GM12878 (cell line): ENCODE data around the gene SAXO1.

Experiments
- BACH1 ChIP-seq: fragments of 450-650 bp; IDR thresholded peaks from 2 replicates; pipeline ENCODE4 v1.6.1; 2017; ENCODE audit warnings: mild to moderate bottlenecking, borderline replicate concordance
- CEBPB ChIP-seq, 2 experiments: fragments of 150-350 bp in 1 of 2; IDR thresholded peaks; 2 replicates each; pipeline ENCODE4 v1.6.1; 2012 to 2014; ENCODE audit warnings: low read depth in 2 of 2, low read length in 2 of 2, borderline replicate concordance in 1 of 2, inconsistent platforms in 1 of 2
- EZH2 ChIP-seq: IDR thresholded peaks from 2 replicates; pipeline ENCODE4 v1.6.1; 2012; ENCODE audit warnings: low read depth, mild to moderate bottlenecking, control low read depth, inconsistent platforms, low read length, borderline replicate concordance; ENCODE audit not compliant: control insufficient read depth
- FOXM1 ChIP-seq: IDR thresholded peaks from 2 replicates; pipeline ENCODE4 v1.6.1; 2012; ENCODE audit warnings: low read depth, mild to moderate bottlenecking, inconsistent platforms, low read length, moderate library complexity
- NKRF ChIP-seq: fragments of 450-650 bp; conservative IDR thresholded peaks from 2 replicates; pipeline ENCODE4 v1.6.1; 2017; ENCODE audit warnings: mild to moderate bottlenecking, moderate library complexity
- NR2C1 ChIP-seq: fragments of 450-650 bp; IDR thresholded peaks from 2 replicates; pipeline ENCODE4 v1.6.1; 2017; ENCODE audit warnings: antibody characterized with exemption, mild to moderate bottlenecking, moderate library complexity
- POLR2A ChIP-seq: IDR thresholded peaks from 2 replicates; pipeline ENCODE4 v1.6.1; 2011; ENCODE audit warnings: low read depth, mild to moderate bottlenecking, low read length
- RFX5 ChIP-seq: IDR thresholded peaks from 2 replicates; pipeline ENCODE4 v1.6.1; 2011; ENCODE audit warnings: low read depth, low read length, improper control_type of control experiment
- TF ChIP-seq, protein P1 (sequence below), 3 experiments: IDR thresholded peaks in 2 of 3; conservative IDR thresholded peaks in 1 of 3; 2 replicates each; pipeline ENCODE4 v1.5.1; 2011; ENCODE audit warnings: low read depth in 3 of 3, low read length in 3 of 3, mild to moderate bottlenecking in 3 of 3, control low read depth in 2 of 3, moderate library complexity in 2 of 3, inconsistent platforms in 1 of 3, mixed read lengths in 1 of 3; ENCODE audit not compliant: control insufficient read depth in 2 of 3, insufficient read depth in 1 of 3; ENCODE audit errors: extremely low read depth in 1 of 3

GRCh38 chr9:19048966-19049916 is 16.2 kb upstream of the SAXO1 start, which contains the start of gene RRAGA:
- TF ChIP-seq, protein P1, sequence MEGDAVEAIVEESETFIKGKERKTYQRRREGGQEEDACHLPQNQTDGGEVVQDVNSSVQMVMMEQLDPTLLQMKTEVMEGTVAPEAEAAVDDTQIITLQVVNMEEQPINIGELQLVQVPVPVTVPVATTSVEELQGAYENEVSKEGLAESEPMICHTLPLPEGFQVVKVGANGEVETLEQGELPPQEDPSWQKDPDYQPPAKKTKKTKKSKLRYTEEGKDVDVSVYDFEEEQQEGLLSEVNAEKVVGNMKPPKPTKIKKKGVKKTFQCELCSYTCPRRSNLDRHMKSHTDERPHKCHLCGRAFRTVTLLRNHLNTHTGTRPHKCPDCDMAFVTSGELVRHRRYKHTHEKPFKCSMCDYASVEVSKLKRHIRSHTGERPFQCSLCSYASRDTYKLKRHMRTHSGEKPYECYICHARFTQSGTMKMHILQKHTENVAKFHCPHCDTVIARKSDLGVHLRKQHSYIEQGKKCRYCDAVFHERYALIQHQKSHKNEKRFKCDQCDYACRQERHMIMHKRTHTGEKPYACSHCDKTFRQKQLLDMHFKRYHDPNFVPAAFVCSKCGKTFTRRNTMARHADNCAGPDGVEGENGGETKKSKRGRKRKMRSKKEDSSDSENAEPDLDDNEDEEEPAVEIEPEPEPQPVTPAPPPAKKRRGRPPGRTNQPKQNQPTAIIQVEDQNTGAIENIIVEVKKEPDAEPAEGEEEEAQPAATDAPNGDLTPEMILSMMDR (IDR thresholded peaks at IDR 0.05 in 2 of 3, conservative IDR thresholded peaks at IDR 0.05 in 1 of 3; ENCODE audit: control insufficient read depth in 2 of 3, extremely low read depth in 1 of 3, insufficient read depth in 1 of 3, low read depth in 3 of 3, low read length in 3 of 3): peak; percentile 74 to 89 (median 79)
- TF ChIP-seq BACH1 (peak; percentile 49; the same call in 1 of the 2 replicates), FOXM1 (0 out of 2 replicates have a peak, but pooled peaks have one; percentile 73), CEBPB (IDR thresholded peaks at IDR 0.05; ENCODE audit: borderline replicate concordance in 1 of 2, low read depth in 2 of 2, low read length in 2 of 2) (peak in 1 of 2 experiments; percentile 14; a peak in 1 of 4 replicates), NR2C1 (no peak), NKRF (peak; percentile 94), POLR2A (peak; percentile 95), EZH2 (no peak), RFX5 (peak; percentile 78)
